Neural cell (in vitro differentiated cells): ENCODE results near the gene APOD. TPM values are rescaled to one million over a fixed set of nuclear protein-coding genes. Genes with fewer than 3 reads are reported as not detected.

Experiments used
- H2AFZ ChIP-seq: fragments of 200-600, 300-800 bp; sonication (generic), shearing (Covaris generic); 2 replicates; pipeline ENCODE4 v1.6.0; 2014; ENCODE audit warnings: low read depth, mild to moderate bottlenecking, antibody characterized with exemption, low read length, moderate library complexity
- H3F3A ChIP-seq: fragments of 200-600 bp; shearing (Covaris generic); 2 replicates; pipeline ENCODE4 v1.6.1; 2016; ENCODE audit warnings: mild to moderate bottlenecking, moderate library complexity, mixed read lengths, antibody characterized with exemption, low read length; ENCODE audit not compliant: insufficient read depth, poor library complexity, severe bottlenecking
- H3K27ac ChIP-seq: fragments of 200-600, 300-800 bp; sonication (generic), shearing (Covaris generic); 2 replicates; pipeline ENCODE4 v1.5.1; 2014; ENCODE audit warnings: mild to moderate bottlenecking, low read length, moderate library complexity
- H3K27me3 ChIP-seq: fragments of 300-800, 200-600 bp; sonication (generic), shearing (Covaris generic); 2 replicates; pipeline ENCODE4 v1.6.0; 2014; ENCODE audit warnings: mild to moderate bottlenecking, low read depth, low read length, moderate library complexity; ENCODE audit not compliant: insufficient read depth
- H3K36me3 ChIP-seq: fragments of 300-800, 200-600 bp; sonication (generic), shearing (Covaris generic); 2 replicates; pipeline ENCODE4 v1.5.1; 2014; ENCODE audit warnings: mild to moderate bottlenecking, antibody characterized with exemption, low read length, moderate library complexity; ENCODE audit not compliant: insufficient read depth
- H3K4me2 ChIP-seq: fragments of 300-800, 200-600 bp; sonication (generic), shearing (Covaris generic); 2 replicates; pipeline ENCODE4 v1.6.0; 2014; ENCODE audit warnings: mild to moderate bottlenecking, low read length
- H3K4me3 ChIP-seq: fragments of 300-800, 200-600 bp; sonication (generic), shearing (Covaris generic); 2 replicates; pipeline ENCODE4 v1.5.1; 2014; ENCODE audit warnings: mild to moderate bottlenecking, low read length, moderate library complexity
- H3K79me2 ChIP-seq: fragments of 200-600 bp; shearing (Covaris generic); replicated peaks from 2 replicates; pipeline ENCODE4 v1.6.0; 2014; ENCODE audit warnings: mild to moderate bottlenecking, low read length, moderate library complexity; ENCODE audit not compliant: insufficient read depth
- H3K9ac ChIP-seq: fragments of 300-800, 200-600 bp; sonication (generic), shearing (Covaris generic); 2 replicates; pipeline ENCODE4 v1.6.1; 2016; ENCODE audit warnings: mild to moderate bottlenecking, low read length, mixed read lengths
- H3K9me2 ChIP-seq: fragments of 200-600 bp; shearing (Covaris generic); 2 replicates; pipeline ENCODE4 v1.6.1; 2016; ENCODE audit warnings: mild to moderate bottlenecking, low read length, mixed read lengths; ENCODE audit not compliant: insufficient read depth
- H3K9me3 ChIP-seq: fragments of 200-600, 300-800 bp; sonication (generic), shearing (Covaris generic); 2 replicates; pipeline ENCODE4 v1.6.1; 2016; ENCODE audit warnings: mild to moderate bottlenecking, mixed run types, low read length, moderate library complexity, mixed read lengths
- H4K20me1 ChIP-seq: fragments of 200-600 bp; shearing (Covaris generic); 2 replicates; pipeline ENCODE4 v1.6.1; 2016; ENCODE audit warnings: mild to moderate bottlenecking, mixed run types; ENCODE audit not compliant: insufficient read depth
- CTCF ChIP-seq: fragments of 450-650 bp; IDR thresholded peaks from 2 replicates; pipeline ENCODE4 v1.5.1; 2014; ENCODE audit warnings: antibody characterized with exemption, mild to moderate bottlenecking, moderate library complexity; ENCODE audit not compliant: poor library complexity, severe bottlenecking
- EP300 ChIP-seq: fragments of 450-650 bp; conservative IDR thresholded peaks from 2 replicates; pipeline ENCODE4 v1.6.1; 2014; ENCODE audit warnings: antibody characterized with exemption, mild to moderate bottlenecking, moderate library complexity; ENCODE audit not compliant: poor library complexity, severe bottlenecking
- EZH2 ChIP-seq: fragments of 200-600, 300-800 bp; shearing (Covaris generic), sonication (generic); IDR thresholded peaks from 2 replicates; pipeline ENCODE4 v1.6.1; 2014; ENCODE audit warnings: antibody characterized with exemption, low read length, borderline replicate concordance, mild to moderate bottlenecking; ENCODE audit not compliant: insufficient read depth, poor library complexity, severe bottlenecking
- MXI1 ChIP-seq: fragments of 450-650 bp; conservative IDR thresholded peaks from 2 replicates; pipeline ENCODE4 v1.6.1; 2014; ENCODE audit warnings: antibody characterized with exemption, mild to moderate bottlenecking; ENCODE audit not compliant: poor library complexity, severe bottlenecking
- POLR2AphosphoS5 ChIP-seq: IDR thresholded peaks from 2 replicates; pipeline ENCODE4 v1.6.1; 2012
- RAD21 ChIP-seq: fragments of 450-650 bp; conservative IDR thresholded peaks from 2 replicates; pipeline ENCODE4 v1.6.1; 2014; ENCODE audit warnings: antibody characterized with exemption, mild to moderate bottlenecking, moderate library complexity
- SMC3 ChIP-seq: fragments of 450-650 bp; conservative IDR thresholded peaks from 2 replicates; pipeline ENCODE4 v1.6.1; 2014; ENCODE audit warnings: antibody characterized with exemption, mild to moderate bottlenecking, moderate library complexity; ENCODE audit not compliant: poor library complexity
- TAF1 ChIP-seq: IDR thresholded peaks from 2 replicates; pipeline ENCODE4 v1.6.1; 2012; ENCODE audit warnings: low read depth
- polyA plus RNA-seq: library from polyadenylated mRNA; depleted of rRNA; stranded (reverse); fragments of >200 nt; gene quantifications from 2 replicates; pipeline ENCODE4 v1.2.3, GENCODE V29; 2014
- TF ChIP-seq, protein P1 (sequence below): IDR thresholded peaks from 2 replicates; pipeline ENCODE4 v1.6.1; 2012; ENCODE audit warnings: borderline replicate concordance

Gene APOD
- polyA plus RNA-seq, 1 donor from 2014 or later, result not detected

GRCh38 chr3:195596765-195597171 is 13.0 kb upstream of the APOD start:
- H3K9me2 ChIP-seq, result no peaks in the 10 kb centered on the region
- TF ChIP-seq TAF1 (no peak), CTCF (no peak), MXI1 (no peak), EZH2 (no peak), SMC3 (no peak), EP300 (no peak), RAD21 (no peak), POLR2AphosphoS5 (no peak)
- TF ChIP-seq, protein P1, sequence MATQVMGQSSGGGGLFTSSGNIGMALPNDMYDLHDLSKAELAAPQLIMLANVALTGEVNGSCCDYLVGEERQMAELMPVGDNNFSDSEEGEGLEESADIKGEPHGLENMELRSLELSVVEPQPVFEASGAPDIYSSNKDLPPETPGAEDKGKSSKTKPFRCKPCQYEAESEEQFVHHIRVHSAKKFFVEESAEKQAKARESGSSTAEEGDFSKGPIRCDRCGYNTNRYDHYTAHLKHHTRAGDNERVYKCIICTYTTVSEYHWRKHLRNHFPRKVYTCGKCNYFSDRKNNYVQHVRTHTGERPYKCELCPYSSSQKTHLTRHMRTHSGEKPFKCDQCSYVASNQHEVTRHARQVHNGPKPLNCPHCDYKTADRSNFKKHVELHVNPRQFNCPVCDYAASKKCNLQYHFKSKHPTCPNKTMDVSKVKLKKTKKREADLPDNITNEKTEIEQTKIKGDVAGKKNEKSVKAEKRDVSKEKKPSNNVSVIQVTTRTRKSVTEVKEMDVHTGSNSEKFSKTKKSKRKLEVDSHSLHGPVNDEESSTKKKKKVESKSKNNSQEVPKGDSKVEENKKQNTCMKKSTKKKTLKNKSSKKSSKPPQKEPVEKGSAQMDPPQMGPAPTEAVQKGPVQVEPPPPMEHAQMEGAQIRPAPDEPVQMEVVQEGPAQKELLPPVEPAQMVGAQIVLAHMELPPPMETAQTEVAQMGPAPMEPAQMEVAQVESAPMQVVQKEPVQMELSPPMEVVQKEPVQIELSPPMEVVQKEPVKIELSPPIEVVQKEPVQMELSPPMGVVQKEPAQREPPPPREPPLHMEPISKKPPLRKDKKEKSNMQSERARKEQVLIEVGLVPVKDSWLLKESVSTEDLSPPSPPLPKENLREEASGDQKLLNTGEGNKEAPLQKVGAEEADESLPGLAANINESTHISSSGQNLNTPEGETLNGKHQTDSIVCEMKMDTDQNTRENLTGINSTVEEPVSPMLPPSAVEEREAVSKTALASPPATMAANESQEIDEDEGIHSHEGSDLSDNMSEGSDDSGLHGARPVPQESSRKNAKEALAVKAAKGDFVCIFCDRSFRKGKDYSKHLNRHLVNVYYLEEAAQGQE, result no peak
- no peaks in the 10 kb centered on the region for H3K27me3 ChIP-seq
- H3K4me2 ChIP-seq, result no peak overlapping the region
- H3K36me3 ChIP-seq, result no peaks in the 10 kb centered on the region
- H3K4me3 ChIP-seq, result no peak overlapping the region
- no peaks in the 10 kb centered on the region for H3F3A ChIP-seq
- H3K9ac ChIP-seq, result no peak overlapping the region
- no peaks in the 10 kb centered on the region for H3K79me2 ChIP-seq
- no peaks in the 10 kb centered on the region for H3K9me3 ChIP-seq
- H3K27ac ChIP-seq, result no peak overlapping the region
- H2AFZ ChIP-seq, result no peak overlapping the region
- H4K20me1 ChIP-seq, result no peaks in the 10 kb centered on the region

GRCh38 chr3:195595785-195596531 is 12.2 kb upstream of the APOD start:
- Histone ChIP-seq H3K27ac (no peak overlapping the region), H3K36me3 (no peaks in the 10 kb centered on the region), H3F3A (no peaks in the 10 kb centered on the region), H3K79me2 (no peaks in the 10 kb centered on the region), H3K9ac (no peak overlapping the region), H3K4me2 (no peak overlapping the region), H2AFZ (no peak overlapping the region), H4K20me1 (no peaks in the 10 kb centered on the region), H3K27me3 (no peaks in the 10 kb centered on the region), H3K9me2 (no peaks in the 10 kb centered on the region), H3K9me3 (no peaks in the 10 kb centered on the region), H3K4me3 (no peak overlapping the region)
- TF ChIP-seq TAF1 (no peak), MXI1 (no peak), SMC3 (no peak), CTCF (no peak), EZH2 (no peak), POLR2AphosphoS5 (no peak), EP300 (no peak), RAD21 (no peak)
- TF ChIP-seq, protein P1, result no peak
